Stomach smooth muscle (tissue), 2 donors: Measurements from ENCODE around the gene RPS3.
"Not testable (repeated sequence)": the region's sequence is repeated elsewhere in the genome, so short reads cannot be mapped to it uniquely, and the experiment has no call there.

Source experiments
- H3K27ac ChIP-seq: one replicate; pipeline ENCODE4 v1.7.0; 2013; ENCODE audit warnings: mild to moderate bottlenecking, low read length, inconsistent platforms
- H3K27me3 ChIP-seq, 2 donors: one replicate each; pipeline ENCODE4 v1.7.0; 2013; ENCODE audit warnings: low read length in 2 of 2; ENCODE audit not compliant: insufficient read depth in 2 of 2, control insufficient read depth in 1 of 2
- H3K36me3 ChIP-seq, 2 donors: one replicate each; pipeline ENCODE4 v1.7.0; 2013; ENCODE audit warnings: low read length in 2 of 2; ENCODE audit not compliant: control insufficient read depth in 2 of 2, insufficient read depth in 2 of 2
- H3K4me1 ChIP-seq: one replicate; pipeline ENCODE4 v1.7.0; 2013; ENCODE audit warnings: low read length; ENCODE audit not compliant: control insufficient read depth, insufficient read depth
- H3K4me3 ChIP-seq, 2 donors: one replicate each; pipeline ENCODE4 v1.7.0; 2013; ENCODE audit warnings: low read length in 2 of 2
- H3K9ac ChIP-seq, 2 donors: one replicate each; pipeline ENCODE4 v1.7.0; 2013; ENCODE audit warnings: low read length in 2 of 2, mild to moderate bottlenecking in 1 of 2
- H3K9me3 ChIP-seq, 2 donors: one replicate each; pipeline ENCODE4 v1.7.0; 2013; ENCODE audit warnings: low read length in 2 of 2; ENCODE audit not compliant: control insufficient read depth in 2 of 2
- donor health status: healthy.
- donor health status: Pancreatic carcinoma.

The RPS3 gene

GRCh38 chr11:75400146-75400865 is 988 bp downstream of the RPS3 start:
- Histone ChIP-seq H3K4me3 (peak overlapping the region; percentile 78 to 93), H3K27ac (peak overlapping the region; percentile 92), H3K27me3 (no peaks in the 10 kb centered on the region), H3K4me1 (peaks cover 9% of the 10 kb centered on the region), H3K36me3 (peaks cover 33 to 38% of the 10 kb centered on the region in 2 donors), H3K9me3 (no peaks in the 10 kb centered on the region), H3K9ac (peak overlapping the region; percentile 83 to 98)

- Histone ChIP-seq H3K27me3 (no peaks in the 10 kb centered on the region), H3K4me1 (peaks cover 9% of the 10 kb centered on the region), H3K27ac (no peak overlapping the region), H3K9ac (no peak overlapping the region), H3K36me3 (peaks cover 43 to 49% of the 10 kb centered on the region in 2 donors), H3K9me3 (no peaks in the 10 kb centered on the region), H3K4me3 (no peak overlapping the region)
Observed at GRCh38 chr11:75402002-75402773, 2.9 kb downstream of the RPS3 start.

- Histone ChIP-seq H3K9me3 (no peaks in the 10 kb centered on the region), H3K27ac (no peak overlapping the region), H3K27me3 (no peaks in the 10 kb centered on the region), H3K4me1 (peaks cover 9% of the 10 kb centered on the region), H3K36me3 (peaks cover 43 to 49% of the 10 kb centered on the region in 2 donors), H3K4me3 (no peak overlapping the region), H3K9ac (no peak overlapping the region)
Observed at GRCh38 chr11:75403037-75403436, 3.7 kb downstream of the RPS3 start.

- Histone ChIP-seq H3K36me3 (peaks cover 43 to 49% of the 10 kb centered on the region in 2 donors), H3K9me3 (no peaks in the 10 kb centered on the region), H3K27me3 (no peaks in the 10 kb centered on the region), H3K9ac (no peak overlapping the region), H3K27ac (no peak overlapping the region), H3K4me3 (no peak overlapping the region), H3K4me1 (peaks cover 9% of the 10 kb centered on the region)
Observed at GRCh38 chr11:75403983-75404658, 4.8 kb downstream of the RPS3 start.

- H3K9me3 ChIP-seq = no peaks in the 10 kb centered on the region
- peaks cover 3% of the 10 kb centered on the region for H3K4me1 ChIP-seq
- H3K4me3 ChIP-seq = no peak overlapping the region
- no peaks in the 10 kb centered on the region for H3K27me3 ChIP-seq
- no peak overlapping the region for H3K27ac ChIP-seq
- H3K36me3 ChIP-seq = peaks cover 43 to 49% of the 10 kb centered on the region in 2 donors
- no peak overlapping the region for H3K9ac ChIP-seq
Observed at GRCh38 chr11:75406338-75406777, 7.0 kb downstream of the RPS3 start.

- H3K9me3 ChIP-seq = no peaks in the 10 kb centered on the region
- H3K4me1 ChIP-seq = no peaks in the 10 kb centered on the region
- peaks cover 36 to 40% of the 10 kb centered on the region in 2 donors for H3K36me3 ChIP-seq
- no peaks in the 10 kb centered on the region for H3K27me3 ChIP-seq
- no peak overlapping the region for H3K27ac ChIP-seq
- H3K4me3 ChIP-seq = no peak overlapping the region
- H3K9ac ChIP-seq = no peak overlapping the region
Observed at GRCh38 chr11:75408957-75409219, 9.6 kb downstream of the RPS3 start.

- H3K9ac ChIP-seq, H3K9me3 ChIP-seq, H3K27me3 ChIP-seq, H3K27ac ChIP-seq, H3K4me3 ChIP-seq, H3K4me1 ChIP-seq: not testable (repeated sequence)
- peaks cover 28 to 34% of the 10 kb centered on the region in 2 donors for H3K36me3 ChIP-seq
Observed at GRCh38 chr11:75409971-75410370, 10.7 kb downstream of the RPS3 start.

- H3K4me1 ChIP-seq, H3K27ac ChIP-seq, H3K27me3 ChIP-seq, H3K4me3 ChIP-seq, H3K9me3 ChIP-seq, H3K9ac ChIP-seq: not testable (repeated sequence)
- H3K36me3 ChIP-seq = peaks cover 22 to 24% of the 10 kb centered on the region in 2 donors
Observed at GRCh38 chr11:75413146-75413545, 13.8 kb downstream of the RPS3 start.

- Histone ChIP-seq H3K9ac (no peak overlapping the region), H3K4me3 (no peak overlapping the region), H3K27me3 (no peaks in the 10 kb centered on the region), H3K27ac (no peak overlapping the region), H3K9me3 (no peaks in the 10 kb centered on the region), H3K4me1 (peaks cover 7% of the 10 kb centered on the region), H3K36me3 (peaks cover 22 to 24% of the 10 kb centered on the region in 2 donors)
Observed at GRCh38 chr11:75413864-75414263, 14.5 kb downstream of the RPS3 start.

- no peak overlapping the region for H3K4me3 ChIP-seq
- H3K4me1 ChIP-seq = peaks cover 7% of the 10 kb centered on the region
- no peak overlapping the region for H3K9ac ChIP-seq
- H3K27ac ChIP-seq = no peak overlapping the region
- peaks cover 9 to 11% of the 10 kb centered on the region in 2 donors for H3K36me3 ChIP-seq
- no peaks in the 10 kb centered on the region for H3K9me3 ChIP-seq
- H3K27me3 ChIP-seq = no peaks in the 10 kb centered on the region
Observed at GRCh38 chr11:75420224-75421034, 21.1 kb downstream of the RPS3 start.
